Panc1 (cell line): ENCODE measurements around the gene DHX38.

Experiments used
- POLR2AphosphoS5 ChIP-seq: IDR thresholded peaks from 2 replicates; pipeline ENCODE4 v1.6.1; 2012; ENCODE audit warnings: mild to moderate bottlenecking, low read depth, low read length, moderate library complexity
- TCF7L2 ChIP-seq: IDR thresholded peaks from 2 replicates; pipeline ENCODE4 v1.6.1; 2011; ENCODE audit warnings: mild to moderate bottlenecking, low read depth, low read length, inconsistent platforms
- TF ChIP-seq, protein P1 (sequence below): fragments of 450-650 bp; IDR thresholded peaks from 2 replicates; pipeline ENCODE4 v1.5.1; 2017; ENCODE audit warnings: mild to moderate bottlenecking

- TF ChIP-seq, protein P1, sequence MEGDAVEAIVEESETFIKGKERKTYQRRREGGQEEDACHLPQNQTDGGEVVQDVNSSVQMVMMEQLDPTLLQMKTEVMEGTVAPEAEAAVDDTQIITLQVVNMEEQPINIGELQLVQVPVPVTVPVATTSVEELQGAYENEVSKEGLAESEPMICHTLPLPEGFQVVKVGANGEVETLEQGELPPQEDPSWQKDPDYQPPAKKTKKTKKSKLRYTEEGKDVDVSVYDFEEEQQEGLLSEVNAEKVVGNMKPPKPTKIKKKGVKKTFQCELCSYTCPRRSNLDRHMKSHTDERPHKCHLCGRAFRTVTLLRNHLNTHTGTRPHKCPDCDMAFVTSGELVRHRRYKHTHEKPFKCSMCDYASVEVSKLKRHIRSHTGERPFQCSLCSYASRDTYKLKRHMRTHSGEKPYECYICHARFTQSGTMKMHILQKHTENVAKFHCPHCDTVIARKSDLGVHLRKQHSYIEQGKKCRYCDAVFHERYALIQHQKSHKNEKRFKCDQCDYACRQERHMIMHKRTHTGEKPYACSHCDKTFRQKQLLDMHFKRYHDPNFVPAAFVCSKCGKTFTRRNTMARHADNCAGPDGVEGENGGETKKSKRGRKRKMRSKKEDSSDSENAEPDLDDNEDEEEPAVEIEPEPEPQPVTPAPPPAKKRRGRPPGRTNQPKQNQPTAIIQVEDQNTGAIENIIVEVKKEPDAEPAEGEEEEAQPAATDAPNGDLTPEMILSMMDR, result no peak
- no peak for TF ChIP-seq TCF7L2
- TF ChIP-seq POLR2AphosphoS5, result no peak
These were observed 9.8 kb upstream of the DHX38 start for GRCh38 chr16:72083778-72084404.
